Stimulated activated CD8-positive, alpha-beta memory T cell treated with anti-CD3 and anti-CD28 coated beads, Interleukin-4, amount 100 ng/mL, for 1 hour (primary cell): ENCODE data around the gene MMP23B.
"Not testable (repeated sequence)": the region's sequence is repeated elsewhere in the genome, so short reads cannot be mapped to it uniquely, and the experiment has no call there.

Source experiments
- DNase-seq, 2 donors: peaks; one replicate each; pipeline ENCODE4 v3.0.0-alpha.2; 2020; ENCODE audit warnings: low read depth in 2 of 2, low spot score in 1 of 2

MMP23B gene

DNA sequence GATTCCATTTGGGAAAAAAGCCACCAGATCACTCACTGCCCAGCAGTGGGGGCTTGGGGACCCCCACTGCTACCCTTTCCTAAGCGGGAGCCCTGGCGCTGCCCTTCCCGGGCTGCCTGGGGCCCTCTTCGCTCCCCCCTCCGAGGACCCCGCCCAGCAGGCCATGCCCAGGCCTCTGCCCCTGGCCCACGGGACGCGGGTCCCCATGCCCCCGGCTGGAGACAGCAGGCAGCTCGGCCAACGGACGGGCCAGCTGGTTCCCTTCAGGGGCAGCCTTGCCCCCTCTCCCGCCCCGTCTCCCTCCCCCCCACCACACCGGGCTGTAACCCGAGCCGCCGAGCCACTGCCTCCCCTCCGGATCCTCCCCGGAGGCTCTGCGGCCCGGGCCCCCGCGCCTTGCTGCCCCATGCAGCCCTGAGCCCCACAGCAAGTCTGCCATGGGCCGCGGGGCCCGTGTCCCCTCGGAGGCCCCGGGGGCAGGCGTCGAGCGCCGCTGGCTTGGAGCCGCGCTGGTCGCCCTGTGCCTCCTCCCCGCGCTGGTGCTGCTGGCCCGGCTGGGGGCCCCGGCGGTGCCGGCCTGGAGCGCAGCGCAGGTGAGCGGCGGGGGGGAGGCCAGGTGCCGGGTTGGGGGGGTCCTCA is at the start of gene MMP23B:
Gene MMP23B (plus strand): TSS at position 392 of the 639 bp plus-strand sequence. CDS start 46 bp downstream, at position 438.
- DNase-seq = no peak

GRCh38 chr1:1582585-1583346 is 49.2 kb upstream of the MMP23B start:
- no peak for DNase-seq

DNA sequence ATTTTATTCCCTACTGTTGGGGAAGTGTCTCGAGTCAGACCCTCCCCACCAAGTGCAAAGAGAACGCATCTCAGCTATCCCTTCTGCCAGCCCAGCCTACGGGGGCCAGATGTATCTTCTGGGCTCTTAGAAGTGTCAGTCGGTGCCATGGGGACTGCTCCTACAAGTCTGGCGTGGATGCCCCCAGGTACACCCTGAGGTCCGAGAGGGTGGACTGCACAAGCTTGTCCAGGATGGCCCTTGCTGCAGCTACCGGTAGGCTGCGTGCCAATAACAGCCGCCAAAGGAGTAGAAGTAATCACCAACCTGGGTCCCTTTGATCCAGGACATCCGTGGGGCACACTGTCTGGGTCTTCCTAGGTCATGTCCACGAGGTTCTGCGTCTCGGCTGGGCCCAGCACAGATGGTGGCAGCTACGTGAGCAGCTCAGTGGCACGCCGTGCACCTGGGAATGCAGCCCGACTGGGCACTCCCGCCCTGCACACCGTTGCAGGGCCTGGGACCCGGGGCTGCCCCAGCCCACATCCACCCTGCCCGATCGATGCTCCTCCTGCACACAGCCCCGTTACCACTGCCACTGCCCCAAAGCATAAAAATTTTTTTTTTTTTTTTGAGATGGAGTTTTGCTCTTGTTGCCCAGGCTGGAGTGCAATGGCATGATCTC is 48.5 kb upstream of the MMP23B start:
- DNase-seq = no peak

GRCh38 chr1:1591452-1591851 is 40.5 kb upstream of the MMP23B start:
- DNase-seq = no peak

DNA sequence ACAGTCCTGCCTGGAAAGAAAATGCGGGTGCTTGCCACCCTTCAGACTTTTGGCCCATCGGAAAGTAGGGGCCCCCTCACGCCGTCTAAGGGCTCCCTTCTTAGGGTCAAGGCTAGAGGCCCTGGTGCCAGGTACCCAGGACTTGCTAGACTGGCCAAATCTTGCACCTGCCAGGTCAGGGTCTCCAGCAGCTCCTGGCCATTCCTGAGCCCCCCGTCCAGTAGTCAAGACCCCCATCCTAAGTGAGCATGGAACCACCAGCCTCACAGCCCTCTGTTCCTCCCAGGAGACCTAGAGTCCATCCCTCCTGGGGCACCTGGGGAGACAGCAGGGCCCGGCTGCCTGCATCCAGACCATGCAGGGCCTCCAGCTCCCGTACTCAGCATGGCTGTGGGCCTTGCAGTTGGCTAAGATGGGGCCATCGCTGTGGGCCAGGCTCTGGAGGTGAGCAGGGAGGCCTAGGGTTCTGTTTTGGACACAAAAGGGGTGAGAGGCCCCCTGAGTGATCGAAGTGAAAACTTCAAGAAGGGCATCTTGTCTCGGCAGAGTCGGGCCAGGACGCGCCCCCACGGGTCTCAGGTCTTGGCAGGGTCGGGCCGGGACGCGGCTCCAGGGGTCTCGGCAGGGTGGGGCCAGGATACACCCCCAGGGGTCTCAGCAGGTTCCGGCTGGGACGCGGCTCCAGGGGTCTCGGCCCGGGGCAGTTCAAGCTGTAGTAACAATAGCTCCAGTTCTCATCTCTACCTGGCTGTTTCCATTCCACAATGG is 38.0 kb upstream of the MMP23B start:
- DNase-seq = no peak

DNA sequence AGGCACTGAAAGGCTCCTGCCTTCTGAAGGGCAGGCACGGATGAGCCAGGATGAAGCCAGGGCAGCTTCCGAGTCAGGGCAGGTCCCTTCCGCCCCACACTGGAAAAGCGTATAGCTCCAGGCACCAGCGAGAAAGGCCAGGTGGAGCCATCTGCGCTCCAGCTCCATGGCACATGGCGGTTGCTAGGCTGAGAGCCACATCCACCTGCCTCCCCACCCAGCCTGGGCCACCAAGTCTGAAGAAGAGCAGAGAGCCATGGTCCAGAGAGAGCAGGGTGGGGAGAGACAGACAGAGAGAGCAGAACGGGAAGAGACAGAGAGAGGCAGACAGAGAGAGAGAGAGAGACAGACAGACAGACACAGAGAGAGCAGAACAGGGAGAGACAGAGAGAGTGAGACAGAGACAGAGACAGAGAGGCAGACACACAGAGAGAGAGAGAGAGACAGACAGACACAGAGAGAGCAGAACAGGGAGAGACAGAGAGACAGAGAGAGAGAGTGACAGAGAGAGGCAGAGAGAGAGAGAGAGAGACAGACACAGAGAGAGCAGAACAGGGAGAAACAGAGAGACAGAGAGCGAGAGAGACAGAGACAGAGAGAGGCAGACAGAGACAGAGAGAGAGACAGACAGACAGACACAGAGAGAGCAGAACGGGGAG is 37.2 kb upstream of the MMP23B start:
- DNase-seq = no peak

- DNase-seq = not testable (repeated sequence)
These were observed 36.6 kb upstream of the MMP23B start for GRCh38 chr1:1595341-1595740.

DNA sequence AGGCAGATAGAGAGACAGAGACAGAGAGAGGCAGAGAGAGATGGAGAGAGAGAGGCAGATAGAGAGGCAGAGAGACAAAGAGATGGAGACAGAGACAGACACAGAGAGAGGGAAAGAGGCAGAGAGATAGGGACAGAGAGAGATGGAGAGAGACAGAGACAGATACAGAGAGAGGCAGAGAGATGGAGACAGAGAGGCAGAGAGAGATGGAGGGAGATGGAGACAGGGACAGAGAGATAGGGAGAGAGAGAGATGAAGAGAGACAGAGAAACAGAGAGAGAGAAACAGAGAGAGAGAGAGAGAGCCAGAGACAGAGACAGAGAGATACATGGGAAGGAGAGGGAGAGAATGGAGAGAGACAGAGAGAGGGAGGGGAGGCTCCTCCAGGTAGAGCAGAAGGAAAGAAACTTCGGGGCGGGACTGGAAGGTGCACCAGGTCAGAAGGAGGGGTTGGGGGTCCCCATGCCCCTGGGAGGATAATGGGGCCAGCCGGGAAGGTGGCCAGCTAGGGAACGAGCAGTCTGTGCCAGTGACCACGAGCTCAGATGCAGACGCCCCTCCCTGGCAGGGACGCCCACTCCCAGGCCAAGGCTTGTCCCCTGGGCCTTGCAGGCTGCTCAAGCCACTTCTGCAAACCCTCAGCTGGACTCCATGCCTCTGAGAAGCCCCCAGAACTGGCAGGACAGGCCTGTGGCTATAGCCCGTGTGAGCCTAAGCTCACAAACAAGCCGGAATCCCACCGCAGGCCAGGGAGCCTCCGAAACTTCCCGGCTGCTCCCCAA is 35.3 kb upstream of the MMP23B start:
- DNase-seq = no peak

DNA sequence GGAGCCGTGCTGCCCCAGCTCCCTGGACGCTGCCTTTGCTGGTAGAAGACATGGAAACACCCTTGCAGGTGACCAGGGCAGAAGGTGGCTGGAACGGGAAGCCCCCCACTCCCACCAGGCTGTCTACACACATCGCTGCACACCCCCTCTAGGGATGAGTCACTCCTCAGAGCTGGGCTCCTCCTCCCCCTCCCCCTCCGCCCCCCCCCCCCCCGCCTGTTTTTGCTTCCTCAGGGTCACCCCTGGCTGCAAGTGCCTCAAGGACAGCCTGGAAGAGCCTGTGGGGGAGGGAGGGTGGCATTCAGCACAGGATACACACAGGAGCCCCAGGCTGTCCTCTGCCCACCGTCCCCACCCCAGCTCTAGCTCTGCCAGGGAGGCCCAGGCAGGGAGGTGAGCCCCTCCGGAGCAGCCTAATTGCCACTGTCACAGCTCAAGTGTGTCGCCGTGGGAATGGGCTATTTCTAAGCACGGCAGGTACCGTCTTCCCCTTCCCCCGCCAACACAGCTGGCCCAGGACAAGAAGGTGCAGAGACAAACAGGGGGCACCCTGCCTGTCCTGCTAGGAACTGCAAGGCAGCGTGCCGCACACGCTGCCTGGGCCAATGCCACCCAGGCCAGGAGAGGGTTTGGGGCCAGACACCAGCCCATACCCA is 34.6 kb upstream of the MMP23B start:
- DNase-seq = no peak

DNA sequence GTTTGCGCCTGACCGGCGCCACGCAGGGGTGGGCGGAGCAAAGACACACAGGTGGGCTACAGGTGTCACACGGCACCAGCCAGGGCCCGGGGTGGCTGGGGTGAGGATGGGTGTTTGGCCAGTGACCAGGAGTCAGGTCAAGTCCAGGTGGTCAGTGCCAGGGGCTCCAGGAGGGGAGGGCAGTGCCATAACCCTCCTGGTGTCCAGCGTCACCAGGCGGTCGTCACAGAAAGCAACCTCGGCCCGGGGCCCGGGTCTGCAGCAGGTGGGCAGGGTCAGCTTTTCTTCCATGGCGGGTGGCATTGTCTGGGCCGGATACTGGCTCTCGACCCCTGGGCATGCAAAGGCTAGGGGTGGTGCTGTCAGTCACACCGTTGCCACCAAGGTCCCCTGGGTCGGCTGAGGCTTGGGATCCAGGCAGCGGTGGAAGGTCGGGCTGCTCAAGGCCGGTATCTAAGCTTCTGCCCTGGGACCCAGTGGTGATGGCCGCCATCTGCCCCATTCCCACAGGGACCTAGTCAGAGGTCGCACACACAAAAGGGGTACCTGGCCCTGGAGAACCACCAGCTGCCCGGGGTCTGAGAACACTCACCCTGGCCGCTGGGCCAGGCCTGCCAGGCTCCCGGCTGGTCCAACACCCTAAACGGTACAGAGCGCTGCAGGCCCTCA is 33.8 kb upstream of the MMP23B start:
- DNase-seq = no peak

DNA sequence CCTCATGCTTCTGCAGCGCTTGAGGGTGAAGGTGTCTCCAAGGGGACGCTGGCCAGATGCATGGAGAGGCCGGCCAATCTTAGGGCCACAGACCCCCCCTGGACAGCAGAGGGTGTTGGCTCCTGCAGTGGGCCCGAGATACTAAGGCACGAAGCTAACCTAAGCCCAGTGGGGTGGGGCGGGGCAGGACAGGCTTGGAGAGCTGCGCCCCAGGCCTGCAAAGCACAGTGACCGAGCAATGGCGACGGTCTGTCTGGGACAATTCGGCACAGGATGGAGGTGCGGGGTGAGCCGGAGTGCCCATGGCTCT is 33.3 kb upstream of the MMP23B start:
- DNase-seq = no peak

- DNase-seq = no peak
These were observed 32.7 kb upstream of the MMP23B start for GRCh38 chr1:1599030-1599934.

- no peak for DNase-seq
These were observed 31.8 kb upstream of the MMP23B start, which contains the start of gene FNDC10 for GRCh38 chr1:1599935-1600860. FNDC10 (minus strand) TSS chr1:1600135; CDS start chr1:1600015, 120 bp downstream.

DNA sequence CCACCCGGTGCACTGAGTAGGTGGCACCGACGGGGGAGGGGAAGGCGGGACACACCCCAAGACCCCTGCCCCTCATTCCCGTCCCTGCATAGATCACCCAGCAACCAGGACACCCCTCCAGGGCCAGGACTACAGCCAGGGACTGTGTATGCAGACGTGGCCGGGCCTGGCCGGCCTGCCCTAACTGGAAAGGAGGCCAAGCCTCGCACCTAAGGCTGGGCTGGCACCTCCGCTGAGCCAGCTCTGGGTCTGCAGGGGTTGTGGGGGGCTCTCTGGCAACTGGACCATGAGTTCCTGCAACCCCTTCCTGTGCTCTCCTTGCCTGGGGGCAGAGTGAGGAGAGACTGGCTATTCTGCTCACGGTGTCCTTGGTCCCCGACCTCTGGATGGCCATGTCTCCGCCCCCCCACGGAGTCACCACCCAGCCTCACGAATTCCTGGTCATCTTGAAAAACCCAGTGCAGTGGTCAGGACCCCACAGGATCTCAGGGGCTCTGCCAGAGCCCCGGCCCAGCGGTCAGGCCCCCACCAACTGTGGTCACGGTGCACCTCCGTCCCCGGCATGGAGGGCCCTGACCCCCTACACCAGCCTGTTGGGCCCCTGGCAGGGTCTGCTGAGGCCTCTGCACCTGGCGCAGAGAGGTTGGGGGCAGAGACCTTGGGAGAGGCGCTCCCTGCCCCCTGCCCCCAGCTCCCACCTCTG is 31.0 kb upstream of the MMP23B start:
- DNase-seq = no peak

DNA sequence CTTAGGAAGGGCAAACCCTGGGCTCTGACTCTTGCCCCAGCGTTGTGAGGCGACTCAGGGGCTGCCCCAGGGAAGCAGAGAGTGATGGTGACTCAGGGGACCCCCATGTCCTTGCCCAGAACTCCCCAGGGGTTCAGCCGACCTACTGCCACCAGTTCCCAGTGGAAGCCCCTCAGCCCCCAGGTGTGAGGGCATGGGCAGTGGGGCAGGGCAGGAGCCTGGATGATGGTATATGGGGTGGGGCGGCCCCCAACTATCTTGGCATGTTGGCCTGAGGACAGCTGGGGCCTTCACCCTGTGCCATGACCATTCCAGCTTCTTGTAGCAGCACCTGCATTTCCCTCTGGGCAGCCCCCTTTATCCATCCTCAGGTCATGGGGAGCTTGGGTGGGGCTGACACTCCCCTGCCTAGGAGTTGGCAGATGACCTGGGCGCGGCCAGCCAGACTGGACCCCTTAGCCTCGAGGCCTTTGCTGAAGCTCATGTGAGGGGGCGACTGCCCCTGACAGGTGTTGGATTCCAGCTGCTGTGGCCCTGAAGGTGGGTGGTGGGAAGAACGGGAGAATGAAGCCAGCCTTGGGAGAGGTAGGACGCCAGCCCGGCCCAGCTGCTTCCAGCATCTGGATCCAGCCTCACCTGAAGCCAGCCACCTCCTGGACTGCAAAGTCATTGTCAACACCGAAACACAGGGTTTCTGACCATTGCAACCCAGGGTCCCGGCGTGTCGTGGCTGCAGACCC is 30.2 kb upstream of the MMP23B start:
- DNase-seq = no peak
